Measurements from ENCODE around the gene AIDA. TPM values are rescaled to one million over a fixed set of nuclear protein-coding genes. Genes with fewer than 3 reads are reported as not detected.

Gene AIDA
- total RNA-seq, 1 donor from 2014 or later: 40.5 TPM

- H3K4me1 Mint-ChIP-seq: peaks cover 17% of the 10 kb centered on the region
- no peaks in the 10 kb centered on the region for H3K9me3 Mint-ChIP-seq
- H3K27me3 Mint-ChIP-seq: no peaks in the 10 kb centered on the region
- H3K4me3 Mint-ChIP-seq: no peak overlapping the region
- peaks cover 40% of the 10 kb centered on the region for H3K36me3 Mint-ChIP-seq (ENCODE audit: low read depth)
- intact Hi-C loops (cut with micrococcal nuclease): no loop called here
- H3K27ac Mint-ChIP-seq: no peak overlapping the region
- DNase-seq: no peak
Observed at GRCh38 chr1:222734740-222735139, 22.4 kb upstream of the AIDA start.

- H3K4me1 Mint-ChIP-seq: peaks cover 17% of the 10 kb centered on the region
Observed at GRCh38 chr1:222732216-222733159, 20.2 kb upstream of the AIDA start.

DNA sequence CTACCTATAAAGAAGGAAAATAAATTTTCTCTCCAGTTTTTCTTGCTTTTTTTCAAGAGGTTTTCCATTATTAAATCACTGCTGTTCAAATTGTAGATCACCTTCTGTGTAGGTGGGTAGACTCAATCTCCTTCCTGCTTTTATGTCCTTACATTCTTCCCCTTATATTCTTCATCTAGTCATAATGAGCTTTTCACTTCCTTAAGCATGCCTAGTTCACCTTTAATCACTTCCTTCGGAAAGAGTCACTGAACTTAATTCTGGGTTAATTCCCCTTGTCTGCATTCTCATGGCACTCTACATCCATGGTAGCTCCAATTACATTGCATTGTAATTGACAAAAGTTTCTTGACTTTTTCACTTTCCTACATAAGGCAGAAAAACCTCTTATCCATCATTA is 18.6 kb upstream of the AIDA start:
- Mint-ChIP-seq H3K4me1 (peaks cover 17% of the 10 kb centered on the region), H3K36me3 (ENCODE audit: low read depth) (peaks cover 68% of the 10 kb centered on the region), H3K9me3 (no peaks in the 10 kb centered on the region), H3K27ac (no peak overlapping the region), H3K27me3 (no peaks in the 10 kb centered on the region), H3K4me3 (no peak overlapping the region)
- intact Hi-C loops (cut with micrococcal nuclease): no loop called here
- no peak for DNase-seq

More at GRCh38 chr1:222732216-222733159, 20.2 kb upstream of the AIDA start:
- Mint-ChIP-seq H3K27me3 (no peaks in the 10 kb centered on the region), H3K4me3 (no peak overlapping the region), H3K9me3 (no peaks in the 10 kb centered on the region), H3K27ac (peak overlapping the region; percentile 35), H3K36me3 (ENCODE audit: low read depth) (peaks cover 57% of the 10 kb centered on the region)
- no peak for DNase-seq
- intact Hi-C loops (cut with micrococcal nuclease): loop anchor here (1.0 to 2.0 kb wide), 2 partner anchors 78 to 165 kb away; no protein-coding TSS in a partner anchor

DNA sequence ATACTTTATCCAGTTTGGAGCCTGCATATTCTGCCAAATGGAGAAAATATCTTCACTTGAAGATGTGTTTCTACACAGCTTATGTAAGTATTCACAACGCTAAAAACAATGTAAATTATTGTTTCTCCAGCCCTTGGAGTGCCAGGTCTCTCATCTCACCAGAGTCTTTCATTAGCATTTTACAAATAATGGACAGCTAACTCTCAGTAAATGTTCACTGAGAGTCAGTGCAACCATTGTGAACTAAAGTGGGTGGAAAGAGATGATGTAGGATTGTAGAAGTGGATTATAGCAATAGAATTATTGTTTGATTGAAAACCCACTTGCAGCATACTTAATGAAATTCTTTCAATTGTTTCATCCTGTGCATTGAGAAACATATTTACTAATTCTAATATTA is 16.5 kb upstream of the AIDA start:
- peaks cover 72% of the 10 kb centered on the region for H3K36me3 Mint-ChIP-seq (ENCODE audit: low read depth)
- H3K4me3 Mint-ChIP-seq: no peak overlapping the region
- H3K27ac Mint-ChIP-seq: no peak overlapping the region
- intact Hi-C loops (cut with micrococcal nuclease): no loop called here
- no peaks in the 10 kb centered on the region for H3K27me3 Mint-ChIP-seq
- no peak for DNase-seq
- peaks cover 16% of the 10 kb centered on the region for H3K4me1 Mint-ChIP-seq
- H3K9me3 Mint-ChIP-seq: no peaks in the 10 kb centered on the region

DNA sequence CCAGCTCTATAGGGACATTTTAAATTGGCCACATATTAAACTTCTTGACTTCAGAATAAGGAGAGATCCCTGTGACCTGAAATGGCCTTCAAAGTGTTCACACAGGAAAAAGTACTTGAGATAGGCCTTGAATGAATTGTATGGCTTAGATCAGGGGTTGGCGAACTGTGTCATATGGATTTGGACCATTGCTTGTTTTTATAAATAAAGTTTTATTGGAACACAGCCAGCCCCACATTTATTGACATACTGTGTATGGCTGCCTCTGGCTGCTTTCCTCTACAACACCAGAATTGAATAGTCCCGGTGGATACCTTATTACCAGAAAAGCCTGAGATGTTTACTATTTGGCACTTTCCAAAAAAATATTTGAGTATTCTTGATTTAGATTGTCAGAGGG is 4.1 kb upstream of the AIDA start:
- H3K4me3 Mint-ChIP-seq: no peak overlapping the region
- no peak for DNase-seq
- H3K9me3 Mint-ChIP-seq: no peaks in the 10 kb centered on the region
- intact Hi-C loops (cut with micrococcal nuclease): loop anchor here (10.0 kb wide), 1 partner anchor 998 kb away; the partner anchor contains the start of gene CAPN2
- no peak overlapping the region for H3K27ac Mint-ChIP-seq
- no peaks in the 10 kb centered on the region for H3K27me3 Mint-ChIP-seq
- H3K36me3 Mint-ChIP-seq (ENCODE audit: low read depth): peaks cover 41% of the 10 kb centered on the region
- H3K4me1 Mint-ChIP-seq: peaks cover 26% of the 10 kb centered on the region

DNA sequence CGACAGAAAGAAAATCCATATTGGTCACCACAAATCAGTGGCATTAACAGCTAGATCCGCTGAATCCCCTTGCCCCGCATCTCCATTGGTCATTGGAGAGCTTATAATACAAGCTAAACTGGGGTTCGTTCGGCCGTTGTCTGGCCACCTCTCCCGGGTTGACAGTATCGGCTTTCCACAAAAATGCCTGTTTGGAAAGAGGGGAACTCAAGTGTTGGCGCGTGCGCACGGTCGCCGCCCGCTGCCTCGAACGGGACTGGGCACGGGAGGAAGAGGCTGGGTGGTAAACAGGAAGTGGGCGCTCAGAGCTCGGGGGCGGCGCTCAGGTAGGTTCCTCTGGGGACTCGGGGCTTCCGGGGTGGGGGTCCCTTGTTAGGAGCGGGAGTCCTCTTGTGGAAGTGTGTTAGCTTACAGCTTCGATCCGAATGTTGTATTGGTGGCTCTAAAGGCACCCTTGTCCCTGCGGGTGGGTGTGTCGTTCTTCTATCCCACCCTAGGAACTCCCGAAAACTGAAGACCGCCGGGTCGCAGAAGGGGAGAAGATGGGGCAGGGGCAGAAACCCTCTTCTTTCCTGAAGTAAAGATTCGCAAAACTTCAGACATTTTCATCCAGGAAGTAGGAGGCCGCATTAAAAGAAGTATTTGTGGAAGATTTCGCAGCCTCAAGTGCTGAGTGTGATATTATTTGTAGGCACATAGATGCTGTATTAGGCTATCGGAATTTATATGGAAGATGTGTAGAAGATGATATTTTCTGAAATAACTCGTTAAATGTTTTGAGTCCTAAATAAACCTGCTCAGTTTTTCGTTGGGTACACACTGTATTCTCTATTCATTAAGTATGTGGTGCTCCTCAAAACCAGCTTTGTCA is 1.0 kb upstream of the AIDA start:
- Mint-ChIP-seq H3K27ac (peak overlapping the region; percentile 94), H3K4me1 (peaks cover 39% of the 10 kb centered on the region), H3K9me3 (no peaks in the 10 kb centered on the region), H3K4me3 (peak overlapping the region; percentile 99), H3K36me3 (ENCODE audit: low read depth) (peaks cover 35% of the 10 kb centered on the region), H3K27me3 (no peaks in the 10 kb centered on the region)
- peak; percentile 96 for DNase-seq
- intact Hi-C loops (cut with micrococcal nuclease): loop anchor here (2.0 to 10.0 kb wide), 5 partner anchors 61 to 1134 kb away; partner anchors contain the start of genes CAPN2 and TP53BP2

DNA sequence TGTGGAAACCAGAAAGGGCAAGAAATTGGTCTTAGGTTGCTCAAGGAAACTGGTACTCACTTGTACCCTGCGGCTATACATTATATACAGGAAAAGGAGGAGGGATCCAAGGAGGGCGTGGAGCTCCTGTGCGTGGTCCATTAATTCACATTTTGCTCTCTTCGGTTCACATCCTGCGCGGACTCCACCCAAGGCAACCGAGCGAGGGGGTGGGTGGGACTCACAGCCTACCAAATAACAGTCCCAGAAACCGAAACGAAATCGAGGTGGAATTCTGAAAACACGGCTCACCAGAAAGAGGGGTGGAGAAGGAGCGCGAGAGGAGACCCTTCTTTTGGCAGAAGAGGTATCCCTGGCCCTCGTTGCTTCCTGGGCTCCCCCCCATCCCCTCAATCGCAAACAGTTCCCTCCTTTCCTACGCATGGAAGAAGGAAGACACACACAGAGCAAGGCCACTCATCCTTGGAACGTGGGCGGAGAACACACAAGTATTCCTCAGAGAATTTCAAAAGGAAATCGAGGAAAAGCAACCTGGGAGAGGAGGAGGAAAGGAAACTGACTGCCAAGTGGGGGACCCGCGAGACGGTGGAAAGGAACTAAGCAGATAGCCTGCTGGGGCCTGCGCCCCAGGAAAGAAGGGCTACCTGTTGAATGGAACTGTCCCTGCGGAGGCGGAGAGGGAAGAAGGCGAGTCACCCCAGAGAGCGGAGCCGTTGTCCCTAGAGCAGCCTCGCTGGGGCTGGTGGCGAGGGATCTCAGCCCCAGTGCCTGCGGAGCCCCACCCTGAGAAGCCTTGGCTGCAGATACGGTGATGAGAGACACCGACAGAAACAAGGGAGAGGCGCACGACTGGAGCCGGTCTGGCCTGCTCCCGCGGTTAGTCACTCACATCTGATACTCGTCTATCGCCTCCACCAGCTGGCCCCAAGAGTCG is 705 bp downstream of the AIDA start:
- H3K9me3 Mint-ChIP-seq: no peaks in the 10 kb centered on the region
- peaks cover 32% of the 10 kb centered on the region for H3K36me3 Mint-ChIP-seq (ENCODE audit: low read depth)
- no peaks in the 10 kb centered on the region for H3K27me3 Mint-ChIP-seq
- peaks cover 39% of the 10 kb centered on the region for H3K4me1 Mint-ChIP-seq
- peak overlapping the region; percentile 94 for H3K27ac Mint-ChIP-seq
- intact Hi-C loops (cut with micrococcal nuclease): loop anchor here (1.0 to 10.0 kb wide), 8 partner anchors 59 to 1136 kb away; partner anchors contain the start of genes CAPN2, TAF1A and TP53BP2
- peak; percentile 92 for DNase-seq
- peak overlapping the region; percentile 99 for H3K4me3 Mint-ChIP-seq

GRCh38 chr1:222709700-222710153 is 2.6 kb downstream of the AIDA start:
- H3K9me3 Mint-ChIP-seq: no peaks in the 10 kb centered on the region
- intact Hi-C loops (cut with micrococcal nuclease): loop anchor here (5.0 to 10.0 kb wide), 4 partner anchors 188 to 1138 kb away; partner anchors contain the start of genes CAPN2 and TP53BP2
- no peaks in the 10 kb centered on the region for H3K27me3 Mint-ChIP-seq
- H3K4me3 Mint-ChIP-seq: peak overlapping the region; percentile 99
- H3K27ac Mint-ChIP-seq: no peak overlapping the region
- H3K36me3 Mint-ChIP-seq (ENCODE audit: low read depth): peaks cover 31% of the 10 kb centered on the region
- no peak for DNase-seq
- peaks cover 41% of the 10 kb centered on the region for H3K4me1 Mint-ChIP-seq

- no peak for DNase-seq
- H3K4me1 Mint-ChIP-seq: peaks cover 45% of the 10 kb centered on the region
- H3K9me3 Mint-ChIP-seq: peaks cover 7% of the 10 kb centered on the region
- no peak overlapping the region for H3K27ac Mint-ChIP-seq
- H3K27me3 Mint-ChIP-seq: no peaks in the 10 kb centered on the region
- peaks cover 43% of the 10 kb centered on the region for H3K36me3 Mint-ChIP-seq (ENCODE audit: low read depth)
- H3K4me3 Mint-ChIP-seq: no peak overlapping the region
- intact Hi-C loops (cut with micrococcal nuclease): no loop called here
Observed at GRCh38 chr1:222706815-222707214, 5.5 kb downstream of the AIDA start.

DNA sequence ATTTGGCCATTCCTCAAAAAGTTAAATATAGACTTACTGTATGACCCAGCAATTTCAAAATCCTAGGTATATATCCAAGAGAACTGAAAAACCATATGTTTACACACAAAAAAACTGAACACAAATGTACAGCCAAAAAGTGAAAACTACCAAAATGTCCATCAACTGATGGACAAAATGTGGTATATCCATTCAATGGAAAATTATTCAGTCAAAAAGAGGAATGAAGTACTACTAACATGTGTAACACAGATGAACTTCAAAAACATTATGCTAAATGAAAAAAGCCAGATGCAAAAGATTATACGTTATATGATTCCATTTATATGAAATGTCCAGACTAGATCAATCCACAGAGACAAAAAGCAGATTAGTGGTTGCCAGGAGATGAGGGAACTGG is 8.0 kb downstream of the AIDA start:
- Mint-ChIP-seq H3K27me3 (no peaks in the 10 kb centered on the region), H3K36me3 (ENCODE audit: low read depth) (peaks cover 42% of the 10 kb centered on the region), H3K27ac (no peak overlapping the region), H3K4me1 (peaks cover 27% of the 10 kb centered on the region), H3K9me3 (peaks cover 7% of the 10 kb centered on the region), H3K4me3 (no peak overlapping the region)
- intact Hi-C loops (cut with micrococcal nuclease): no loop called here
- DNase-seq: no peak

DNA sequence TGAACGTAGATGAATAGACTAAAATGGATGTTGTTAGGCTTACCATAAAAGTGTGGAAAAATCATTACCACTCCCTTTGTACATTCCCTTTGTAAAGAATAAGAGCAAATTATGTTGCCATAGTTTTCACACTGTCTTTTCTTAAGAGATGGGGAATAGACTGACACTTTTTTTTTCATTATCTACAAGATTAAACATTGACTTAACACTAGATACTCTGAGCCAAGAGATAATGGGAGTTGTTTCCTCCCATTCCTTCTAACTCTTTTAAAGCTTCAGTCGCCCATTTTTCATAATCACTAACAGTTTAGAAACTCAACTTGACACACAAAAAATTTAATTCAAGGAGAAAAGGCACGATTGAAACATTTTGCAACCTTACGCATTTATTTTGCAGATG is 10.1 kb downstream of the AIDA start:
- H3K36me3 Mint-ChIP-seq (ENCODE audit: low read depth): peaks cover 44% of the 10 kb centered on the region
- H3K27me3 Mint-ChIP-seq: no peaks in the 10 kb centered on the region
- intact Hi-C loops (cut with micrococcal nuclease): no loop called here
- H3K27ac Mint-ChIP-seq: no peak overlapping the region
- no peak overlapping the region for H3K4me3 Mint-ChIP-seq
- peaks cover 17% of the 10 kb centered on the region for H3K4me1 Mint-ChIP-seq
- H3K9me3 Mint-ChIP-seq: peaks cover 7% of the 10 kb centered on the region
- DNase-seq: no peak

DNA sequence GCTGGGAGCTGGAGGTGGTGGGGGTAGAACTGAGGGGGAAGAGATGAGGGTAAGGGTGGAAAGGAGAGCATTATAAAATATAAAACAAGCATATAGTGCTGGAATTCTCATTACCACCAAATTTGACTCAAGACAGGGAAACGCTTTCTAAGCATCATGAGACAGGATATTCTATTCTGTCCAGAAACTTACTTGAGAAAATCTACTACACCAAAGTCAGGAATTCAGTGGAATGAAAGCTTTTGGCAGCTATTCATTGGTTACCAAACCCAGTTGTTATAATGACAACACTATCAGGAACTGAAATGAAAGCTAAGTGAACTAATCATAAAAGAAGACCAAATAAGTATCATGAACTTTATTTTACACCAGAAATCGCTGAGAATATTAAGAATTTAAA is 14.5 kb downstream of the AIDA start:
- no peaks in the 10 kb centered on the region for H3K9me3 Mint-ChIP-seq
- DNase-seq: no peak
- H3K27ac Mint-ChIP-seq: no peak overlapping the region
- H3K4me1 Mint-ChIP-seq: peaks cover 4% of the 10 kb centered on the region
- peaks cover 22% of the 10 kb centered on the region for H3K36me3 Mint-ChIP-seq (ENCODE audit: low read depth)
- no peak overlapping the region for H3K4me3 Mint-ChIP-seq
- no peaks in the 10 kb centered on the region for H3K27me3 Mint-ChIP-seq
- intact Hi-C loops (cut with micrococcal nuclease): no loop called here

GRCh38 chr1:222697203-222697602 is 15.1 kb downstream of the AIDA start:
- H3K36me3 Mint-ChIP-seq (ENCODE audit: low read depth): peaks cover 17% of the 10 kb centered on the region
- no peaks in the 10 kb centered on the region for H3K27me3 Mint-ChIP-seq
- H3K4me3 Mint-ChIP-seq: no peak overlapping the region
- DNase-seq: no peak
- intact Hi-C loops (cut with micrococcal nuclease): no loop called here
- H3K4me1 Mint-ChIP-seq: peaks cover 4% of the 10 kb centered on the region
- H3K9me3 Mint-ChIP-seq: no peaks in the 10 kb centered on the region
- H3K27ac Mint-ChIP-seq: no peak overlapping the region
